ENCODE results near the gene DDX54. TPM values are rescaled to one million over a fixed set of nuclear protein-coding genes. Genes with fewer than 3 reads are reported as not detected.

The DDX54 gene
- total RNA-seq (2021; fragmentation: NEBNext Ultra II Directional; extraction: Animal tissue kit (Norgen Biotek cat#: 25700)) (112 and 113 TPM in 2 replicates), polyA plus RNA-seq (2011; rRNA removed) (64.9 and 98.5 TPM in 2 replicates), polyA minus RNA-seq (2011; rRNA and poly(A)+ RNA removed) (47.0 and 60.0 TPM in 2 replicates)
- polyA plus RNA-seq (2011; cell fraction: cytosol; rRNA removed): 104 TPM
- polyA plus RNA-seq (2011; cell fraction: nucleus; rRNA removed): 85.4 TPM
- polyA plus RNA-seq (2012, experiment 1 of 2): 58.9 to 84.2 TPM (median 67.7 TPM) in 4 replicates
- 47.5 TPM for polyA plus RNA-seq (2012, experiment 2 of 2)
- 60.7 TPM for polyA plus RNA-seq (2013, experiment 1 of 2)
- 54.4 TPM for polyA plus RNA-seq (2013, experiment 2 of 2)
- 44.5 TPM for polyA minus RNA-seq (2011; cell fraction: cytosol; rRNA and poly(A)+ RNA removed)
- 37.9 TPM for polyA minus RNA-seq (2011; cell fraction: nucleus; rRNA and poly(A)+ RNA removed)
- long read RNA-seq, experiment 1, full-length matches to known transcripts: 3 of 49 reads
- long read RNA-seq, experiment 1, partial matches to known transcripts: 34 of 49 reads
- long read RNA-seq, experiment 1, other reads (novel, unspliced or antisense): 12 of 49 reads
- long read RNA-seq, experiment 2, partial matches to known transcripts: 1 of 1 reads
- long read RNA-seq, experiment 2, other reads (novel, unspliced or antisense): 0 of 1 reads

- FAIRE-seq: no peak
- H3K27me3 ChIP-seq (replicated peaks in 1 of 4; ENCODE audit: control insufficient read depth in 3 of 4, extremely low read depth in 1 of 4, insufficient read depth in 3 of 4, low read length in 3 of 4): no peaks in the 10 kb centered on the region
- H4K91ac ChIP-seq (replicated peaks; ENCODE audit: insufficient read length, low read length): peak within 1 kb of the TSS; percentile 88
- H3K79me2 ChIP-seq (ENCODE audit: control insufficient read depth in 1 of 2, insufficient read depth in 2 of 2, low read length in 2 of 2): peaks cover 9 to 46% of the 10 kb centered on the region in 2 experiments; a peak in 3 of 4 replicates
- POLR2A ChIA-PET (ENCODE audit: partially characterized antibody): interaction anchor here (0.6 to 5.1 kb wide), 25 partner anchors 8 to 339 kb away, joined by 3 to 30 read pairs (median 4); partner anchors contain the start of genes CFAP73, SDSL and TPCN1
- no peak within 1 kb of the TSS for H2BK12ac ChIP-seq (ENCODE audit: low read depth, low read length)
- H2AFZ ChIP-seq (ENCODE audit: low read length): peak within 1 kb of the TSS; percentile 58; the same call in 1 of the 2 replicates
- H4K8ac ChIP-seq (ENCODE audit: extremely low read depth, insufficient read depth, low read length): peak within 1 kb of the TSS; percentile 96
- H3K79me1 ChIP-seq (ENCODE audit: low read depth, low read length): peaks cover 13% of the 10 kb centered on the region
- no peaks in the 10 kb centered on the region for H3K9me3 ChIP-seq (ENCODE audit: insufficient read depth in 2 of 2, low read depth in 1 of 2, low read length in 1 of 2)
- CTCF ChIA-PET (ENCODE audit: partially characterized antibody): interaction anchor here (1.1 to 1.9 kb wide), 4 partner anchors 9 to 240 kb away, joined by 3 to 8 read pairs (median 3); no protein-coding TSS in a partner anchor
- peak within 1 kb of the TSS; percentile 72 to 92 (median 90) for H3K9ac ChIP-seq (replicated peaks in 1 of 4; ENCODE audit: extremely low read depth in 1 of 4, low read depth in 3 of 4, low read length in 3 of 4)
- peak within 1 kb of the TSS; percentile 63 to 72 for H3K4me2 ChIP-seq (ENCODE audit: insufficient read depth in 1 of 2, low read depth in 2 of 2, low read length in 2 of 2)
- DNase-seq (ENCODE audit: low read depth in 1 of 2, low spot score in 2 of 2): peak; percentile 81 to 90
- H3K18ac ChIP-seq (ENCODE audit: extremely low read depth, low read length): peak within 1 kb of the TSS; percentile 78
- no peak within 1 kb of the TSS for H2AK5ac ChIP-seq (ENCODE audit: low read depth, low read length)
- peak within 1 kb of the TSS; percentile 88 for H2BK5ac ChIP-seq (ENCODE audit: low read depth, low read length)
- no peak within 1 kb of the TSS for H3K14ac ChIP-seq (ENCODE audit: insufficient read length)
- H3K56ac ChIP-seq (replicated peaks; ENCODE audit: insufficient read length, low read depth, low read length): peak within 1 kb of the TSS; percentile 91
- H4K20me1 ChIP-seq (replicated peaks in 1 of 2; ENCODE audit: control insufficient read depth in 1 of 2, insufficient read depth in 2 of 2, low read length in 2 of 2): peaks cover 2 to 9% of the 10 kb centered on the region in 2 experiments
- H4K5ac ChIP-seq (ENCODE audit: insufficient read length, low read depth, low read length): peak within 1 kb of the TSS; percentile 39
- no peak within 1 kb of the TSS for H2BK120ac ChIP-seq (replicated peaks; ENCODE audit: low read depth, low read length)
- H3K36me3 ChIP-seq (ENCODE audit: control insufficient read depth in 2 of 4, insufficient read depth in 4 of 4, low read length in 3 of 4): peaks cover 3 to 11% (median 5%) of the 10 kb centered on the region in 4 experiments; a peak in 6 of 8 replicates
- H3K23me2 ChIP-seq (ENCODE audit: low read depth, low read length): peaks cover 7% of the 10 kb centered on the region; the same call in 1 of the 2 replicates
- H2BK15ac ChIP-seq (ENCODE audit: low read length): no peak within 1 kb of the TSS
- H3K23ac ChIP-seq (ENCODE audit: insufficient read length): no peak within 1 kb of the TSS
- peak within 1 kb of the TSS; percentile 75 to 90 (median 80) for H3K4me3 ChIP-seq (ENCODE audit: extremely low read depth in 1 of 4, insufficient read depth in 2 of 4, low read depth in 3 of 4, low read length in 4 of 4)
- peak within 1 kb of the TSS; percentile 84 for H3K27ac ChIP-seq (ENCODE audit: low read depth, low read length)
- 2% methylated on average over 37 of the region's 89 CpGs; no CpG with 5 or more reads in 1 of the 2 experiments for WGBS, 2 experiments (ENCODE audit: extremely low coverage in 1 of 2, insufficient coverage in 1 of 2, insufficient read length in 1 of 2, insufficient replicate concordance in 2 of 2, low coverage in 1 of 2, low lambda C conversion rate in 2 of 2, missing lambda C conversion rate in 1 of 2)
- H3K4me1 ChIP-seq (replicated peaks in 1 of 4; ENCODE audit: control insufficient read depth in 3 of 4, insufficient read depth in 4 of 4, low read length in 3 of 4): peaks cover 0 to 6% (median 3%) of the 10 kb centered on the region in 4 experiments; a peak in 4 of 7 replicates
- H2BK20ac ChIP-seq (ENCODE audit: low read length): no peak within 1 kb of the TSS
- H3K4ac ChIP-seq (replicated peaks; ENCODE audit: insufficient read length, low read depth, low read length): peak within 1 kb of the TSS; percentile 87
- peak; percentile 66 for TF ChIP-seq TAF7 (optimal IDR thresholded peaks at IDR 0.05; ENCODE audit: borderline replicate concordance, low read depth, low read length)
- no peak for TF ChIP-seq RAD21 (IDR thresholded peaks at IDR 0.05 in 1 of 2, conservative IDR thresholded peaks at IDR 0.05 in 1 of 2; ENCODE audit: low read depth in 2 of 2, low read length in 2 of 2)
- no peak; the same call in 1 of the 2 replicates for TF ChIP-seq RBBP5 (IDR thresholded peaks at IDR 0.05; ENCODE audit: borderline replicate concordance, low read depth, low read length)
- peak; percentile 62 for TF ChIP-seq POLR2AphosphoS5 (IDR thresholded peaks at IDR 0.05; ENCODE audit: low read depth, low read length)
- no peak for TF ChIP-seq SRF (IDR thresholded peaks at IDR 0.05; ENCODE audit: low read depth, low read length)
- TF ChIP-seq KDM4A (IDR thresholded peaks at IDR 0.05; ENCODE audit: low read depth, low read length, severe bottlenecking): peak; percentile 87
- TF ChIP-seq EP300 (IDR thresholded peaks at IDR 0.05; ENCODE audit: borderline replicate concordance in 1 of 2, low read depth in 2 of 2, low read length in 2 of 2): peak in 1 of 2 experiments; percentile 95; a peak in 2 of 3 replicates
These were observed at the start of gene DDX54, which contains the start of gene RITA1 for GRCh38 chr12:113185180-113186032. Gene DDX54 (minus strand): TSS chr12:113185478. CDS start chr12:113185451, 27 bp downstream. Gene RITA1 (plus strand): TSS chr12:113185721. CDS start chr12:113186747, 1,026 bp downstream.
